ENCODE measurements around the gene IL4R. TPM values are rescaled to one million over a fixed set of nuclear protein-coding genes. Genes with fewer than 3 reads are reported as not detected.

The IL4R gene
- total and polyA plus RNA-seq, 2 of the 13 experiments (the other 11 are each of a cell fraction or from before 2014, with no cell fraction given): 15.9 to 49.6 TPM

GRCh38 chr16:27315333-27316037 lies 1.7 kb downstream of the IL4R start (continued):
- peak; percentile 49; the same call in 1 of the 2 replicates for TF ChIP-seq ZGPAT (CRISPR knock-in tag; IDR thresholded peaks at IDR 0.05)
- no peak for TF ChIP-seq ZNF484 (CRISPR knock-in tag; IDR thresholded peaks at IDR 0.05; ENCODE audit: borderline replicate concordance, low read depth)
- TF ChIP-seq ZNF335 (CRISPR knock-in tag; IDR thresholded peaks at IDR 0.05): no peak
- TF ChIP-seq ZNF598 (CRISPR knock-in tag; IDR thresholded peaks at IDR 0.05; ENCODE audit: borderline replicate concordance): peak; percentile 43; the same call in 1 of the 2 replicates
- peak; percentile 86 for TF ChIP-seq FOSL2 (CRISPR knock-in tag; IDR thresholded peaks at IDR 0.05)
- no peak for TF ChIP-seq ZNF83 (CRISPR knock-in tag; IDR thresholded peaks at IDR 0.05; ENCODE audit: borderline replicate concordance)
- TF ChIP-seq ZBTB4 (CRISPR knock-in tag; IDR thresholded peaks at IDR 0.05; ENCODE audit: borderline replicate concordance): no peak
- peak; percentile 47 for TF ChIP-seq PATZ1 (CRISPR knock-in tag; IDR thresholded peaks at IDR 0.05)
- no peak for TF ChIP-seq ATRX (CRISPR knock-in tag; IDR thresholded peaks at IDR 0.05; ENCODE audit: borderline replicate concordance)
- TF ChIP-seq AGO2 (optimal IDR thresholded peaks at IDR 0.05; ENCODE audit: low read depth, low read length): no peak
- peak; percentile 35; the same call in 1 of the 2 replicates for TF ChIP-seq UBTF (CRISPR knock-in tag; IDR thresholded peaks at IDR 0.05)
- peak; percentile 61 for TF ChIP-seq ZNF768 (CRISPR knock-in tag; IDR thresholded peaks at IDR 0.05)
- TF ChIP-seq NR2F6 (IDR thresholded peaks at IDR 0.05): peak; percentile 30
- peak; percentile 14; the same call in 1 of the 2 replicates for TF ChIP-seq NR2F6 (CRISPR knock-in tag; IDR thresholded peaks at IDR 0.05)
- TF ChIP-seq ZNF12 (CRISPR knock-in tag; IDR thresholded peaks at IDR 0.05): peak; percentile 7; the same call in 1 of the 2 replicates
- 0 out of 2 replicates have a peak, but pooled peaks have one; percentile 29 for TF ChIP-seq ZNF263 (CRISPR knock-in tag; IDR thresholded peaks at IDR 0.05)
- TF ChIP-seq MIER3 (CRISPR knock-in tag; IDR thresholded peaks at IDR 0.05; ENCODE audit: borderline replicate concordance): 0 out of 2 replicates have a peak, but pooled peaks have one; percentile 46
- TF ChIP-seq ZIK1 (CRISPR knock-in tag; IDR thresholded peaks at IDR 0.05; ENCODE audit: borderline replicate concordance, low read depth): no peak
- TF ChIP-seq GABPB1 (CRISPR knock-in tag; IDR thresholded peaks at IDR 0.05): no peak
- no peak for TF ChIP-seq SMAD1 (CRISPR knock-in tag; IDR thresholded peaks at IDR 0.05; ENCODE audit: borderline replicate concordance, low read depth)
- TF ChIP-seq ZNF274 (CRISPR knock-in tag; IDR thresholded peaks at IDR 0.05): 0 out of 2 replicates have a peak, but pooled peaks have one; percentile 33

All from HepG2 (cell line).